GM18907 (cell line): Measurements from ENCODE around the gene CLCN3.
"Not testable (repeated sequence)": the region's sequence is repeated elsewhere in the genome, so short reads cannot be mapped to it uniquely, and the experiment has no call there.

Experiments used
- ATAC-seq: cut with Tn5 transposase; IDR thresholded peaks from one replicate; pipeline ENCODE4 v1.9.1; 2021; ENCODE audit warnings: mild to moderate bottlenecking, moderate library complexity; ENCODE audit not compliant: unreplicated experiment

CLCN3 gene

DNA sequence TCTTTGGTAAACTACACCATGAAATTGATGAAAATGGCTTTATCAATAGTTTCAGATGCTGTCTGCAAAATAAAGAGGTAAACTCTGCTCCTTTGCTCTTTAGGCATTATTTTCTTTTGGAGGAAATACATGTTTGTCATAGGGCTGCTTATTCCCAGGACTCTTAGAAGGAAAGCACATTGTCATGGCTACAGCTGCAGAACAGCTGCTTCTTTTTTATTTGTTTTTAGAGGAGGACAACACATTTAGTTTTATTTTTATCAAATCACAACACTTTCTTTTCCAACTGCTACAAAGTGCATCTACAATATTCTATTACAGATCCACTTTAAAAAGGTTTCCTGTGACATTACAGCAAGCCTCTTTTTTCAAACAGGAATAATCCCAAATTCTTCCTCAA lies 150.0 kb downstream of the CLCN3 start:
- ATAC-seq, result no peak

GRCh38 chr4:169771556-169772080 lies 151.2 kb downstream of the CLCN3 start:
- ATAC-seq, result not testable (repeated sequence)
